Gastroesophageal sphincter (tissue), 3 donors: Measurements from ENCODE around the gene EVL.

ENCODE experiments used
- CTCF ChIP-seq, 4 experiments: fragments of 200-600 bp in 2 of 4; fragments of 450-650 bp in 2 of 4; sonication (generic) in 1 of 4; IDR thresholded peaks; one replicate each; pipeline ENCODE4 v1.5.1; 2017 to 2019; ENCODE audit warnings: antibody characterized with exemption in 4 of 4, mild to moderate bottlenecking in 2 of 4, moderate library complexity in 2 of 4
- EP300 ChIP-seq: sonication (generic); formaldehyde crosslinking; IDR thresholded peaks from one replicate; pipeline ENCODE4 v1.6.1; 2017; ENCODE audit warnings: antibody characterized with exemption, mild to moderate bottlenecking
- POLR2A ChIP-seq, 2 donors: fragments of 450-650 bp; IDR thresholded peaks; one replicate each; pipeline ENCODE4 v1.6.1; 2017; ENCODE audit warnings: antibody characterized with exemption in 2 of 2, mild to moderate bottlenecking in 2 of 2, moderate library complexity in 1 of 2
- POLR2AphosphoS5 ChIP-seq: sonication (generic); formaldehyde crosslinking; IDR thresholded peaks from one replicate; pipeline ENCODE4 v1.6.1; 2017; ENCODE audit warnings: antibody characterized with exemption

- TF ChIP-seq CTCF (IDR thresholded peaks at IDR 0.05) (no peak), POLR2AphosphoS5 (no peak), POLR2A (IDR thresholded peaks at IDR 0.05) (no peak), EP300 (no peak)
Observed at GRCh38 chr14:100074431-100075100, 9.3 kb downstream of the EVL start.
